WI38 (cell line): Measurements from ENCODE around the gene RNF186.
A peak's percentile ranks its signal among the peaks of the same experiment; 100 is the strongest.

Source experiments
- H3K4me3 ChIP-seq: 2 replicates; pipeline ENCODE4 v1.5.1; 2011; ENCODE audit warnings: low read depth, mild to moderate bottlenecking, control low read depth, low read length
- CTCF ChIP-seq: IDR thresholded peaks from 2 replicates; pipeline ENCODE4 v1.5.1; 2012; ENCODE audit warnings: low read depth, mild to moderate bottlenecking, control low read depth, low read length

RNF186 gene

DNA sequence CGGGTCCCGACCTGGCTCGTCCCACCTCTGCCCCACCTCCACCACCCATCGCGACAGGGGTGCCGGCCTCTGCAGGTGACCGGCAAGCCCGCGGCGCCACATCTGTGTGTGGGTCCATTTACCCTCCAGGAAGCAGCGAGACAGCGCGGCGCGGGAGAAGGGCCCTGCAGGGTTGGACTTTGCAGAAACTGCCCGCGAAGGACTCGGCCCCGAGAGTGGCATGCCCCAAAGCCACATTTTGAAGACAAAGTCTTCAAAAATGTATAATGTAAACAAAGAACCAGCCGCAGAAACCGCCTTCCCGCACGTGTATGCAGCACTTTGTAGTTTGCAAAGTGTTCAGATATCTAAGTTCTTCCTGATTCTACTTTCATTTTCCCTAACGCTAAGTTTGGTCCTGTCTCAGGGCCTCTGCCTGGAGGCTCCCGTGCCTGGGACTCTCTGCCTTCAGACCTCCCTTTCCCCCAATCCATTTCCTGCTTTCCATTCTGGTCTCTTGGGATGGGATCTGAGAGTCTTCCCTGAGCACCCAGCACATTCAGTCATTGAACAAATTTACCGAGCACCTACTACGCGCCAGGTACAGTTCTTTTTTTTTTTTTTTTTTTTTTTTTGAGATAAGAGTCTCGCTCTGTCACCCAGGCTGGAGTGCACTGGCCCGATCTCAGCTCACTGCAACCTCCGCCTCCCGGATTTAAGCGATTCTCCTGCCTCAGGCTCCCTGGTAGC, 14.8 kb downstream of the RNF186 start:
- peak overlapping the region; percentile 64 for H3K4me3 ChIP-seq
- TF ChIP-seq CTCF: no peak

DNA sequence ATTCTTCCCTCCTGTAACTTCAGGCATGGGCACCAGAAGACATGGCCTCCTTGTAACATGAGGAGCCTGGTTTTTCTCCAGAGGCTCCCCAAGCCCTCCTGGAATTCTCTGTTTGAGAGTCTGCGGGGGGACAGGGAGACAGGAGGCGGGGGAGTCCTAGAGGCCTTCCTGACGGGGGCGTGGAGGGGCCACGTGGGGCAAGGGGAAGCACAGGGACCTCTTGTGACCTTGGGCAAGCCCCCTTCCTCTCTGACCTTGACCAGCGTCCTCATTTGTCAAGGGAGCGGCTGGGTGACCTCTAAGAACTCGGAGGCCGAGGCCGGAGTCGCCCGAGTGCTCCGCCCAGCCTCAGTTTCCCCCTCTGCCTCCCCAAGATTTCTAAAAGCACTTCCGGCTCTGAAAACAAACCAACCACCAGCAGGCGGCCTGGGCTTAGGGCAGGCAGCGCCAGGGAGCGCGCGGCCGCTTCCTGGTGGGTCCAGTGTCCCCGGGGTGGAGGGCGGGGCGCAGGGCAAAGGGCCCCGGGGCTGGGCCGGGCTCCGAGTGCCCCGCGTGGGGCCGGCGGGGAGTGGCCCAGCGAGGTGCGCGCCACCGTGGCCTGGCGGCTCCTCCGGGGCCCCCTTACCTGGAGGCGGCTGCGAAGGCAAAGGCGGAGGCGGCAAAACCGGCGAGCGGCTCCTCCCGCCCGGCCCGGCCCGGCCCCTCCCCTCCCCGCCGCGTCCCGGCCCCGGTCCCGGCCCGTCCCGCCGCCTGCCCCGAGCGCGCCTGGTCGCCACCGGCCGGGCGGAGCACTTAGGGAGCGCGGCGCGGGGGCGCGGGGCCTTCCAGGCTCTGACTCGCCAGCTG, 15.6 kb downstream of the RNF186 start, which contains the start of gene TMCO4:
Gene TMCO4 (minus strand): TSS at position 687 of the 846 bp plus-strand sequence. CDS start 19,158 bp downstream, outside the sequence.
- TF ChIP-seq CTCF: 0 out of 2 replicates have a peak, but pooled peaks have one; percentile 32
- H3K4me3 ChIP-seq: peak within 1 kb of the TSS; percentile 64

DNA sequence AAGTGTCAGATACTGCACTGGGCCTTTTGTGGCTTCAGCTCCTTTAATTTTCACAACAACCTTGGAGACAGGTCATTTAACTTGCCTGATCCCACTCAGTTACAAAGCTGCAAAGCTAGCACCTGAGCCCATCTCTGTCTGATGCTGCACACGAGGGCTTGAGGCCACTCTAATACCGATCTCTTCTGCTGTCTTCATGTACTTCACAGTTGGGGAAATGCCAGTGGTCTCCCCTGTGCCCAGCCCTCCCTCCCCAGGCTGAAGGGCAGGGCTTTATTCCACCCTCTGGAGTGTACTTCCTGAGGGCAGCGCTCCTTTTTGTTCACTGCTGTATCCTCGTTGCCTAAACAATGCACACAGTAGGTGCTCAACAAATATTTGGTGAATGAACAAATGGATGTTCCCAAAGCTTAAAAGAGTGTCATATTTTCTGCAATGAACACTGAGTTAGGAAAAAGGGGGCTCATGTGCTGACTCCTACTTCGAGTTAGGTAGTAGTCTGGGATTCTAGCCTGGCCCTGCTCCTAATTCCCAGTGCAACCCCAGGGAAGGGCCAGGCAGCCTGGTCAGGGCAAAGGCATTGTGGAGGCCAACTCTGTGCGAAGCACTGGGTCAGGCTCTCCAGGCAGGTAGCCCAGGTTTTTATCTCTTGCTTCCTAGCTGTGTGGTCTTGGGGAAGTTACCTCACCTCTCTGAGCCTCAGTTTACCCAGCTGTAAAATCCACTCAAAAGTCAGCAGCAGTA, 16.4 kb downstream of the RNF186 start:
- no peak for TF ChIP-seq CTCF
- H3K4me3 ChIP-seq: peak overlapping the region; percentile 64

GRCh38 chr1:19797827-19798226, 17.3 kb downstream of the RNF186 start:
- TF ChIP-seq CTCF: no peak
- H3K4me3 ChIP-seq: no peak overlapping the region

DNA sequence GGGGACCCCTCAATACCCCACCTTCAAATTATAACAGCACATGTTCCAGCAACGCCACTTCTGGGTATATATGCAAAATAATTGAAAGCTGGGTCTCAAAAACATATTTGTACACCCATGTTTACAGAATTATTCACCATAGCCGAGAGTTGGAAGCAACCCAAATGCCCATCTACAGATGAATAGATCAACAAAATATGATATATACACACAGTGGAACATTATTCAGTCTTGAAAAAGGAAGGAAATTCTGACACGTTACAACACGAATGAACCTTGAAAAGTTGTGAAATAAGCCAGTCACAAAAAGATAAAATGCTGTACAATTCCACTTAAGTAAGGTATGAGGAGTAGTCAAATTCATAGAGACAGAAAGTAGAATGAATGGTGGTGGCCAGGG, 20.5 kb downstream of the RNF186 start:
- no peak overlapping the region for H3K4me3 ChIP-seq

More for the DNA sequence above, 20.5 kb downstream of the RNF186 start:
- TF ChIP-seq CTCF: no peak
